ENCODE measurements around the gene ABTB1.

ABTB1 gene

DNA sequence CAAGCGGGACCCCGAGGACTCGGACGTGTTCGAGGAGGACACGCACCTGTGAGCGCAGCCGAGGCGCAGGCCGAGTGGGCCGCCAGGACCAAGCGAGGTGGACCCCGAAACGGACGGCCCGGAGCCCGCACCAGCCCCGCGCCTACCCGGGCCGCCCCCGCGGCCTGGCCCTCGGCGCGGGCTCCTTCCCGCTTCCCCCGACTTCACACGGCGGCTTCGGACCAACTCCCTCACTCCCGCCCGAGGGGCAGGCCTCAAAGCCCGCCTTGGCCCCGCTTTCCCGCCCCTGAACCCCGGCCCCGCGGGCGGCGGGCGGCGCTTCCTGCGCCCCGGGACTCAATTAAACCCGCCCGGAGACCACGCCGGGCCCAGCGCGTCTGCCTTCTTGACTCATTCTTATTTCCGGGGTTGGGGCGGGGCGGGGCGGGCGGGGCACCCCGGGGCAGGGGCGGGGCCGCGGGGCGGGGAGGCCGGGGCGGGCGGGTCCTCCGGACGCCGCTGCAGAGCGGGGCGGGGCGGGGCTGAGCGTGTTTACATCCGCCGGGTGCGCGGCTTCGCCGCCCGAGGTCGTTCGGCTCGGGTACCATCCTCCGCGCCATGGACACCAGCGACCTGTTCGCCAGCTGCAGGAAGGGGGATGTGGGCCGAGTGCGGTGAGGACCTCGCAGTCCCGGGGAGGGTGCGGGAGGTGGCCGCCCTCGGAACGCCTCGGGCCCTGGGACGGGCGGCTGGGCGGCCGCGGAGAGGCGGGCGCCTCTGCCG, at the start of gene ABTB1:
TSS of gene ABTB1 (plus strand) at position 524 of the 762 bp plus-strand sequence. CDS start at position 598, 74 bp downstream.
- peak; percentile 68 for DNase-seq

- no peak for DNase-seq
Observed at GRCh38 chr3:127624063-127624462, 48.7 kb upstream of the ABTB1 start.

GRCh38 chr3:127625821-127626220, 46.9 kb upstream of the ABTB1 start:
- no peak for DNase-seq

DNA sequence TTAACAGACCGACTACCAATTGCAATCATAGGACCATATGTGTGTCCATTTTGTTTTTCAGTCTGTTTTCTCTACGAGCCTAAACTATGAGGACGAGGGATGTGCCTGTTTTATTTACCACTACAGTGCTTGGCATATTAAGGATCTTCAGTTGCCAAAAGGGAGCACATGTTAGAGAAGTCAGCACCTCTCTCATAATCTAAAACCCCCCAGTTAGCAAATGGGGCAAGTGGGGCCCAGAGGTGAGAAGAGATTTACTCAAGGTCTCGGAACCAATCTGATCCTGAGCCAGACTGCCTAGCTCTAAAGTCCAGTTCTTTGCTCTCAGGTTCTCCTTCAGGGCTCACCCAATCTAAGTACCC, 44.3 kb upstream of the ABTB1 start:
- DNase-seq = no peak

DNA sequence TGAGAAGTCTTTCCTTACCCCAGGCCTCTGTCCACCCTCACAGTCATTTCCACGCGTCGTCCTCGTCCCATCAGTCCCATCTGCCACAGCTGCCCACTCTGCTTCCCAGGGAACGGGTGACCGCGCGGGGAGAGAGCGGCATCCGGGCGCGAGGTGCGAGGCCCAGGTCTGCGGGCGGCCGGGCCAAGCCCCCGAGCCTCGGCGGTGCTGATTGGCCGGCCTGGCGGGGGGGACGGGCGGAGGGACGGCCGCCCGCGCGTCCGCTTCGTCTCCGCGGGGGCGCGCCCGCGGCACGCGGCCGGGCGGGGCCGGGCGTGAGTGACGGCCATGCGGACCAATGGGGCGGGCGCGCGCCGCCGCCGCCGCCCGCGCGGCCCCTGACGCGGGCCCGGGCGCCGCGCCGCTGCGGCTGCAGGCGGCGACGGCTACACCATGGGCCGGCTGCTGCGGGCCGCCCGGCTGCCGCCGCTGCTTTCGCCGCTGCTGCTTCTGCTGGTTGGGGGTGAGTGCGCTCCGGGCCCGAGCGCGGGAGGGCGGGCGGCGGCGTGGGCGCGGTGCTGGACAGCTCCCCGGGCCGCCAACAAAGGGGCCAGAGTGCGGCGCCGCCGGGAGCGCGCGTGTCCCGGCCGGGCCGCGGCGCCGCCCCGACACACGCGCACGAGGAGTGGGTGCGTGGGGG, 43.8 kb upstream of the ABTB1 start, which contains the start of gene PODXL2:
TSS of gene PODXL2 (plus strand) at position 398 of the 679 bp plus-strand sequence. CDS start at position 433, 35 bp downstream.
- DNase-seq = peak; percentile 30

DNA sequence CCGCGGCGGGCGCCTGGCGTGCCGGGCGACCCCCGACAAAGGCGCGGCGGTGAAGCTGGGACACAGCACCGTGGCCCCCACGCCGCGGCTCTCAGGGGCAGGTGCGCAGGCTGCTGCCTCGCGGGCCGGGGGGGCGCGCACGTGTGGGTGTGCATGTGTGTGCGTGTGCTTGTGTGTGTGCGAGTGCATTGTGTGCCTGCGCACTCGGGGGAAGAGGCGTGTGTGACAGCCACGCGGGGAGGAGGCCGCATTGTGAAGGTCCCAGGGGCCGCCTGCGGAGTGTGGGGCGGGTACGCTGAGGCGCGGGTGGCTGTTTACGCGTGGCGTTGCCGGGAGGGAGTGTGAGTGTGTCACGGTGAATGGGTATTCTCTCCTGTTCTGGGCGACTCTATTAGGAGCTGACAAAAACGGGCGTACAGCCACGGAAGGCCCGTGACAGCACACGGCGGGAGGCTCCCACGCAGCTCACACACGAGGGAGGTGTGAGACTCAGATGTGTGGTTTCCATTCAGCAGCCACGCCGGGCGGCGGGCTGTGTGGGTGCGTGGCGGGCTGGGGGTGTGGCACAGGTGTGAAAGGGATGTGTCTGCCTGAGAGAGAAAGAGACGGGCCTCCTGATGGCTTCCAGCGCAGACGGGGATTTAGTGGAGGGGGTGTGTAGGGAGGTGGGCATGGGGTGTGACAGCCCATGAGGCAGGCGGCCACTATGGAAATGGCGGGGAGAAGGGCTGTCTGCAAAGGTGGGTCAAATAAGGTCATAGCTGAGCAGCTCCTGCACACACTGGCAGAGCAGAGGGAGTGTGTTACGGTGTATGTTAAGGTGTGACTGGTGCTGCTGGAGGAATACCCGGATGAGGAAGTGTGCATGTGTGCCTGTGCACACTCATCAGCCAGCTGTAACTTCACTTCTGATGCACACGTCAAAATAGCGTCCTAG, 43.0 kb upstream of the ABTB1 start:
- no peak for DNase-seq

- no peak for DNase-seq
Observed at GRCh38 chr3:127630811-127631714, 41.7 kb upstream of the ABTB1 start.

DNA sequence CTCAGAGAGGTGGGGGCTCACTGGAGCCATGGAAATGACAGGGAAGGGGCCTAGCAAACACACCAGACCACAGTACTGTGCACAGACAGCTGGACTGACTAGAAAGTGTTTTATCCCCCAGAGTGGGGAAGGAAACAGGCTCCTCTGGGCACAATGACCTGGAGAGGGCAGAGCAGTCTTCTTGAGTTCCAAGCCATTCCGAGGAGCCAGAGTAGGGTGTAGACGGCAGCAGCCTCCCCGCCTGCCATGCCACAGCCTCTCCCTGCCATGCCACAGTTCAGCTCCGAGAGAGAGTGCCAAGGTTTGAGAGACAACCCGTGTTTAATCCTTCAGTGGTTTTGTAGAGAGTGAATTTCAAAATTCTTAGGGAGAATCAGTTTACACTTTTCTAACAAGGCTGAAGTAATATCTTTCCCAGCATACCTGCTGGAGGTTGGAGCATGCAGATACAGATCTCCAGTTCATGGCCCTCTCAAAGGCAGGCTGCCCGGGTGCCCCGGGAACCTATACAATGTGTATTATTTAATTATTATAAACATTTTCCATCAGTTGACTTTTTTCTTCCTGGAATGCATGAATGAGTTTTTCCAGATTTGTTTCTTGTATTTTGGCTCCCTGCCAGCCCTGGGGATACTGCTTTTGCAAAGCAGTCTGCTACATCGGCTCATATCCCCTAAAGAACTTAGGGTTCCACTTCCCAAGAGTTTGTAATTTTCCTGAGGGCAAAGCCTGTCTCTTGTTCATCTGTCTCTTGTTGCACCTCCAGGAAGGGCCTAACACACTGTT, 40.5 kb upstream of the ABTB1 start:
- DNase-seq = no peak

GRCh38 chr3:127634653-127635052, 38.1 kb upstream of the ABTB1 start:
- DNase-seq = no peak

DNA sequence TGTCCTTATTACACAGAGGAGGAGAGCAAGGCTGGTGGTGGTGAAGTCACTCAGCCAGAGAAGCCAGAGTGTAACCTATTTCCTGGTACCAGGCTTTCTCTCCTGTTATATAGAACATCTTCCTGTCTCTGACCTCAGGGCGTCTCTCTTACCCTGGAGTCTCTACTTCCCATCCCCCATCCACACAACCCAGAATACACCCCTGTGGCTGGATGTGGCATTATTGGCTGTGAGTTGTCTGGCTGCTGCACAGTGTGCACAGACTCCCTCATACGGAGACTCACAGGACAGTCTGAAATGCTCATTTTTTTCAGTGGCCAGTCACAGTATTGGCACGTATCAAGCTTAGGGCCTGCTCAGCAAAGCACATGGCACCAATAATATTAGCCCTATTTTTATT, 35.2 kb upstream of the ABTB1 start:
- no peak for DNase-seq

DNA sequence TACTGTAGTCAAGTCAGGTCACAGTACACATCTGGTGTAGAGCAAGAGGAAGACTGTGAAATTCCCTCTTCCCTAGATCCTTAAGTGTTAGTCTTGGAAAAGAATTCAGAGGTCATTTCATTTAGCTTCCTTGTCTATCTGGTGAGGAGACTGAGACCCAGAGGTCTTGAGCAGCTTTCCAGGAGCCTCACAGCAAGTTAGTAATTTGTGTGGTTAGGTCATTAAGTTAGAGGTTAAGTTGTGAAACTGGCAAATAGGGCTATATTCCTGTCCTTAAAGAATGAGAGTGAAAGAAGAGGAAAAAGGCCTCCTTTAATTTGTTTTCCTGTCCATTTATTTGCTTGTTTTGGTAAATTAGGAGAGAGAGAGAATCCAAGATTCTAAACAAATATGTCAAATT, 34.8 kb upstream of the ABTB1 start:
- no peak for DNase-seq

DNA sequence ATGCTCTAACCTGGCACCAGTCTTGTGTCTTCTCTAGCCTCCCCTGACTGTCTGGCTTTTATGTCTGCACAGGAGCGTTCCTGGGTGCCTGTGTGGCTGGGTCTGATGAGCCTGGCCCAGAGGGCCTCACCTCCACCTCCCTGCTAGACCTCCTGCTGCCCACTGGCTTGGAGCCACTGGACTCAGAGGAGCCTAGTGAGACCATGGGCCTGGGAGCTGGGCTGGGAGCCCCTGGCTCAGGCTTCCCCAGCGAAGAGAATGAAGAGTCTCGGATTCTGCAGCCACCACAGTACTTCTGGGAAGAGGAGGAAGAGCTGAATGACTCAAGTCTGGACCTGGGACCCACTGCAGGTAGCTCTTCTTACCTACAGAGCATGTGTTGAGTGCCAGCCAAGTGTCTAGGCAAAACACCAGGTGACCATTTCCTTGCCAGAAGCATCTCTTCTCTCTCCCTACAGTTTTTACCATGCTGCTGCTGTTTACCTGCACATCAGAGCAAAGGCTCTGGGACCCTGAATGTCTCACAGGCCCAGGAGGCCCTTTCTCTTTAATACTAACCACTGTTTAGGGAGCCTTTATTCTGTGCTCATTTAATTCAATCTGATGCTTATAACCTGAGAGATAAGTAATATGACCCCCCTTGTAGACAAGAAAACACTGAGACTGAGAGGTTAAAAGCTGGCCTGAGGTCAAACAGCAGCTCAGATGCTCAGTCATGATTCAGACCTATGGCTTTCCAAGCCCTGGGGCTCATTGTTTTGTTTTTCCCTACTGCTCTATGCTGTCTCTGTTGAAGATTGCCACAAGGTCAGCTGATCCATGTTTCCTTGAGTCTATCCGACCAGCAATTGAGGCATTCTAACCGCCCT, 33.3 kb upstream of the ABTB1 start:
- DNase-seq = no peak

DNA sequence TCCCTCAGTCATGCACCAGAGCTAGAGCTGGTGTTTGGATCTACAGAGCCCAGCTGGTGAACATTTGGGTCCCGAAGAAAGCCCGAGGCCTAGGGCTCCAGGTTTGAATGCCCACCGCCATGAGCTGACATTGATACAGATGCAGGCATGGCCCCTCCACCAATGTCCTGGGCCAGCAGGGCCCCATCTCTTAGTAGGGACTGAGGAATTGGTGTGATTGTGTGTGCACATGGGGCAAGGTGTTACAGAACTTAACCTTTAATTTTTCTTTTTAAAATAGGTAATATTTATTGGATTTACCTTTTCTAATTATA, 32.8 kb upstream of the ABTB1 start:
- no peak for DNase-seq

GRCh38 chr3:127644641-127645370, 27.9 kb upstream of the ABTB1 start:
- no peak for DNase-seq

- no peak for DNase-seq
Observed at GRCh38 chr3:127645371-127646015, 27.3 kb upstream of the ABTB1 start.

GRCh38 chr3:127646501-127647046, 26.2 kb upstream of the ABTB1 start:
- no peak for DNase-seq

- DNase-seq = no peak
Observed at GRCh38 chr3:127647166-127647844, 25.4 kb upstream of the ABTB1 start.

DNA sequence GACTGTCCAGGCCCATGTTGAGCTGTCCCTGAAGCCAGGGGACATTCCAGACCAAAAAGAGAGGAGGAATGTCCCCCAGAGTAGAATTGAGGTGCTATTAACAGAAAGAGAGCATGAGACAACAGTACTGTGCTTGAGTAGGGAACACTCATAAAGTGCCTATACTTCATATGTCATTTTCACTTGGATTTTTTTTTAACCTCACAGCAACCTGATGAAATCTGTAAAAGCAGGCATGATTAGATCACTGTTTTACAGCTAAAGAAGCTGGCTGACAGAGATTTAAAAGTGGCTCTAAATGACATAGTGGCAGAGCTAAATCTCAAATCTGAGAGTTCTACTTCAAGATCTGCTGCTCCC, 24.9 kb upstream of the ABTB1 start:
- DNase-seq = no peak

Data from midbrain (tissue), 1 donor.